H1 (cell line): ENCODE measurements around the gene DUSP11. TPM values are rescaled to one million over a fixed set of nuclear protein-coding genes. Genes with fewer than 3 reads are reported as not detected.

Experiments
- CTCF ChIA-PET: fragments of 300-600 bp; sonication (Branson Sonifier 250); formaldehyde crosslinking; loops from one replicate; lab custom pipeline; 2021; ENCODE audit not compliant: partially characterized antibody; lab: Charles Lee
- POLR2A ChIA-PET: fragments of 300-600 bp; sonication (Branson Sonifier 250); formaldehyde crosslinking; loops from one replicate; lab custom pipeline; 2021; ENCODE audit warnings: inconsistent platforms; ENCODE audit not compliant: partially characterized antibody; lab: Charles Lee
- DNase-seq, 2 experiments: peaks; one replicate each; pipeline versions ENCODE4 v3.0.0 to v3.0.0-alpha.2; 2010 to 2022; ENCODE audit warnings: low spot score in 2 of 2, low read depth in 1 of 2, mixed read lengths in 1 of 2
- FAIRE-seq: peaks from 2 replicates; lab custom pipeline; 2011; peaks lifted over from hg19 to GRCh38; lab: Jason Lieb, UNC
- H2AFZ ChIP-seq: 2 replicates; pipeline ENCODE4 v1.8.1; 2012; ENCODE audit warnings: low read length, inconsistent platforms
- H2AK5ac ChIP-seq: 2 replicates; pipeline ENCODE4 v1.6.1; 2013; ENCODE audit warnings: low read depth, low read length
- H2BK120ac ChIP-seq: replicated peaks from 2 replicates; pipeline ENCODE3; 2013; ENCODE audit warnings: low read depth, low read length, inconsistent platforms
- H2BK12ac ChIP-seq: 2 replicates; pipeline ENCODE4 v1.6.1; 2013; ENCODE audit warnings: low read depth, low read length
- H2BK15ac ChIP-seq: 2 replicates; pipeline ENCODE4 v1.6.1; 2013; ENCODE audit warnings: low read length
- H2BK20ac ChIP-seq: 2 replicates; pipeline ENCODE4 v1.6.1; 2013; ENCODE audit warnings: low read length
- H2BK5ac ChIP-seq: 2 replicates; pipeline ENCODE4 v1.6.1; 2013; ENCODE audit warnings: low read depth, low read length
- H3K14ac ChIP-seq: 2 replicates; pipeline ENCODE4 v1.6.1; 2013; ENCODE audit warnings: inconsistent platforms; ENCODE audit not compliant: insufficient read length
- H3K18ac ChIP-seq: 2 replicates; pipeline ENCODE4 v1.6.1; 2013; ENCODE audit warnings: low read length; ENCODE audit errors: extremely low read depth
- H3K23ac ChIP-seq: 2 replicates; pipeline ENCODE4 v1.6.1; 2013; ENCODE audit warnings: inconsistent platforms; ENCODE audit not compliant: insufficient read length
- H3K23me2 ChIP-seq: 2 replicates; pipeline ENCODE4 v1.6.1; 2013; ENCODE audit warnings: low read depth, low read length
- H3K27ac ChIP-seq: 2 replicates; pipeline ENCODE4 v1.6.1; 2011; ENCODE audit warnings: low read depth, low read length, inconsistent platforms
- H3K27me3 ChIP-seq, 4 experiments: replicated peaks in 1 of 4; 1 replicate in 1 of 4; 2 replicates in 3 of 4; pipeline versions ENCODE4 v1.6.1 to v1.8.1; 2011 to 2013; ENCODE audit warnings: low read length in 3 of 4, mild to moderate bottlenecking in 3 of 4, inconsistent platforms in 2 of 4, mixed read lengths in 2 of 4, moderate library complexity in 1 of 4; ENCODE audit not compliant: control insufficient read depth in 3 of 4, insufficient read depth in 3 of 4; ENCODE audit errors: extremely low read depth in 1 of 4
- H3K36me3 ChIP-seq, 4 experiments: 2 replicates each; pipeline versions ENCODE4 v1.6.1 to v1.8.1; 2011 to 2013; ENCODE audit warnings: mild to moderate bottlenecking in 4 of 4, low read length in 3 of 4, moderate library complexity in 2 of 4, control low read depth in 1 of 4, inconsistent platforms in 1 of 4; ENCODE audit not compliant: insufficient read depth in 4 of 4, control insufficient read depth in 2 of 4
- H3K4ac ChIP-seq: replicated peaks from 2 replicates; pipeline ENCODE3; 2013; ENCODE audit warnings: low read length, low read depth, mixed read lengths, inconsistent platforms; ENCODE audit not compliant: insufficient read length
- H3K4me1 ChIP-seq, 4 experiments: replicated peaks in 1 of 4; 1 replicate in 1 of 4; 2 replicates in 3 of 4; pipeline versions ENCODE4 v1.6.1 to v1.8.1; 2011 to 2013; ENCODE audit warnings: low read length in 3 of 4, inconsistent platforms in 2 of 4, mixed read lengths in 1 of 4; ENCODE audit not compliant: insufficient read depth in 4 of 4, control insufficient read depth in 3 of 4
- H3K4me2 ChIP-seq, 2 experiments: 2 replicates each; pipeline versions ENCODE4 v1.6.1 to v1.8.1; 2011 to 2013; ENCODE audit warnings: low read depth in 2 of 2, low read length in 2 of 2, control low read depth in 1 of 2, inconsistent platforms in 1 of 2, mild to moderate bottlenecking in 1 of 2; ENCODE audit not compliant: insufficient read depth in 1 of 2
- H3K4me3 ChIP-seq, 4 experiments: fragments of 200-600, 300-600 bp in 1 of 4; sonication (generic), shearing (Covaris generic), sonication (Bioruptor Twin) in 1 of 4; 2 replicates each; pipeline versions ENCODE4 v1.5.1 to v1.8.1; 2011 to 2016; ENCODE audit warnings: low read length in 4 of 4, low read depth in 3 of 4, control low read depth in 2 of 4, inconsistent platforms in 2 of 4, mild to moderate bottlenecking in 2 of 4, mixed read lengths in 1 of 4, moderate library complexity in 1 of 4; ENCODE audit not compliant: insufficient read depth in 2 of 4; ENCODE audit errors: extremely low read depth in 1 of 4
- H3K56ac ChIP-seq: replicated peaks from 2 replicates; pipeline ENCODE3; 2013; ENCODE audit warnings: low read depth, mild to moderate bottlenecking, mixed read lengths, low read length, inconsistent platforms; ENCODE audit not compliant: insufficient read length
- H3K79me1 ChIP-seq: 2 replicates; pipeline ENCODE4 v1.6.1; 2013; ENCODE audit warnings: low read depth, low read length, control low read depth
- H3K79me2 ChIP-seq, 2 experiments: 2 replicates each; pipeline versions ENCODE4 v1.6.1 to v1.8.1; 2012 to 2013; ENCODE audit warnings: low read length in 2 of 2, mild to moderate bottlenecking in 2 of 2, inconsistent platforms in 1 of 2; ENCODE audit not compliant: insufficient read depth in 2 of 2, control insufficient read depth in 1 of 2
- H3K9ac ChIP-seq, 4 experiments: replicated peaks in 1 of 4; 1 replicate in 1 of 4; 2 replicates in 3 of 4; pipeline versions ENCODE4 v1.6.1 to v1.8.1; 2011 to 2013; ENCODE audit warnings: low read depth in 3 of 4, low read length in 3 of 4, control low read depth in 2 of 4, mild to moderate bottlenecking in 2 of 4, moderate library complexity in 2 of 4, inconsistent platforms in 1 of 4; ENCODE audit errors: extremely low read depth in 1 of 4
- H3K9me3 ChIP-seq, 2 experiments: 2 replicates each; pipeline versions ENCODE4 v1.6.1 to v1.8.1; 2012 to 2013; ENCODE audit warnings: mild to moderate bottlenecking in 2 of 2, moderate library complexity in 2 of 2, control low read depth in 1 of 2, inconsistent platforms in 1 of 2, low read depth in 1 of 2, low read length in 1 of 2, mixed read lengths in 1 of 2; ENCODE audit not compliant: insufficient read depth in 2 of 2
- H4K20me1 ChIP-seq, 2 experiments: replicated peaks in 1 of 2; 2 replicates each; pipeline versions ENCODE3 to v1.8.1; 2011 to 2013; ENCODE audit warnings: inconsistent platforms in 2 of 2, low read length in 2 of 2, mild to moderate bottlenecking in 1 of 2; ENCODE audit not compliant: insufficient read depth in 2 of 2, control insufficient read depth in 1 of 2
- H4K5ac ChIP-seq: 2 replicates; pipeline ENCODE4 v1.6.1; 2013; ENCODE audit warnings: low read length, low read depth, mixed read lengths, inconsistent platforms; ENCODE audit not compliant: insufficient read length
- H4K8ac ChIP-seq: 2 replicates; pipeline ENCODE4 v1.8.0; 2013; ENCODE audit warnings: mild to moderate bottlenecking, moderate library complexity, low read length, inconsistent platforms; ENCODE audit not compliant: insufficient read depth; ENCODE audit errors: extremely low read depth
- H4K91ac ChIP-seq: replicated peaks from 2 replicates; pipeline ENCODE3; 2013; ENCODE audit warnings: low read length, mixed read lengths, inconsistent platforms; ENCODE audit not compliant: insufficient read length
- KDM5A ChIP-seq: fragments of 200-600 bp; IDR thresholded peaks from 2 replicates; pipeline ENCODE4 v1.7.1; 2012; ENCODE audit warnings: mild to moderate bottlenecking, low read length, inconsistent platforms, mixed read lengths
- MAX ChIP-seq: IDR thresholded peaks from 2 replicates; pipeline ENCODE4 v1.6.1; 2012; ENCODE audit warnings: inconsistent platforms
- POLR2A ChIP-seq, 2 experiments: IDR thresholded peaks; 1 replicate in 1 of 2; 2 replicates in 1 of 2; pipeline ENCODE4 v1.6.1; 2011; ENCODE audit warnings: low read depth in 2 of 2, low read length in 2 of 2, mild to moderate bottlenecking in 2 of 2; ENCODE audit errors: control extremely low read depth in 1 of 2
- RAD21 ChIP-seq, 2 experiments: IDR thresholded peaks in 1 of 2; conservative IDR thresholded peaks in 1 of 2; 2 replicates each; pipeline ENCODE4 v1.6.1; 2011; ENCODE audit warnings: low read depth in 2 of 2, low read length in 2 of 2, improper control_type of control experiment in 1 of 2, inconsistent platforms in 1 of 2, mild to moderate bottlenecking in 1 of 2, moderate library complexity in 1 of 2
- RNF2 ChIP-seq: fragments of 200-900, 300-1000 bp; sonication (generic); IDR thresholded peaks from 2 replicates; pipeline ENCODE4 v1.7.1; 2016; ENCODE audit warnings: borderline replicate concordance, low read depth, mild to moderate bottlenecking, antibody characterized with exemption, low read length; ENCODE audit not compliant: poor library complexity, severe bottlenecking; ENCODE audit errors: missing control alignments
- TCF12 ChIP-seq: IDR thresholded peaks from 2 replicates; pipeline ENCODE4 v1.6.1; 2011; ENCODE audit warnings: low read depth, mild to moderate bottlenecking, low read length
- USF2 ChIP-seq: IDR thresholded peaks from 2 replicates; pipeline ENCODE4 v1.6.1; 2011; ENCODE audit warnings: low read length, improper control_type of control experiment
- ZNF274 ChIP-seq: IDR thresholded peaks from 2 replicates; pipeline ENCODE4 v1.7.0; 2012; ENCODE audit warnings: low read length, borderline replicate concordance; ENCODE audit errors: extremely low read depth
- WGBS, 2 experiments: shearing (Covaris generic) in 1 of 2; methylation state at CpG; one replicate each; pipeline versions ENCODE4 v1.1.6 to v1.1.7; 2013 to 2015; ENCODE audit warnings: low lambda C conversion rate in 2 of 2, mixed read lengths in 2 of 2, inconsistent platforms in 1 of 2, low coverage in 1 of 2, missing lambda C conversion rate in 1 of 2; ENCODE audit not compliant: insufficient replicate concordance in 2 of 2, insufficient coverage in 1 of 2, insufficient read length in 1 of 2; ENCODE audit errors: extremely low coverage in 1 of 2, missing lambda C conversion rate in 1 of 2; 5-methylcytosine and 5-hydroxymethylcytosine counted together
- polyA plus RNA-seq, 7 experiments: library from polyadenylated mRNA; depleted of rRNA in 3 of 7; stranded (reverse) in 5 of 7; unstranded in 2 of 7; fragments of >200 nt in 5 of 7; fragments of 200-250 nt in 2 of 7; gene quantifications; 1 replicate in 5 of 7; 2 replicates in 1 of 7; 4 replicates in 1 of 7; pipeline versions ENCODE4 v1.2.1 to v1.2.3, GENCODE V29; 2011 to 2013; ENCODE audit warnings: missing spikeins in 2 of 7, mixed read lengths in 2 of 7
- total RNA-seq: library from RNA; stranded (reverse); fragmentation: NEBNext Ultra II Directional; extraction: Animal tissue kit (Norgen Biotek cat#: 25700); gene quantifications from 2 replicates; pipeline ENCODE4 v1.2.1, GENCODE V29; 2021
- TF ChIP-seq, protein P1 (sequence below): IDR thresholded peaks from 2 replicates; pipeline ENCODE4 v1.6.1; 2012; ENCODE audit warnings: low read length, inconsistent platforms
- TF ChIP-seq, protein P2 (sequence below): IDR thresholded peaks from 2 replicates; pipeline ENCODE4 v1.6.1; 2011; ENCODE audit warnings: low read depth, mild to moderate bottlenecking, low read length; ENCODE audit not compliant: insufficient read depth

Gene DUSP11
- total and polyA plus RNA-seq, 2 of the 8 experiments (the other 6 are each of a cell fraction or from before 2014, with no cell fraction given): 12.2 to 19.1 TPM

DNA sequence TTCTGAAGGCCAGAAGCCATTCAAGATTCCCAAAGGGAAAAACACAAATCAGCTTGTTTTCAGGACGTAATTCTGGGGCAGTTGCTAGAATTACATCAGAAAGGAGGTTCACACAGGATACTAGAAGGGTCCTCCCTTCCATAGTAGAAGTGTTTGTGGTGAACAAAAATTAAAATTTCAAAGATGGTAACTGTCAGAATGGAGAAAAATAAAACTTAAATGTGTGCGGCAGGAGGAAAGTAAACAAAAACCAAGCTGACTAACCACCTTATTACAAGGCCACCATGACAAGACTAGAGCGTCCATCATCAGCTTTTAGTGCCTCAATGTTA, 33.1 kb downstream of the DUSP11 start:
- Histone ChIP-seq H3K23me2 (no peaks in the 10 kb centered on the region), H3K36me3 (no peaks in the 10 kb centered on the region), H3K18ac (no peak overlapping the region), H3K4ac (no peak overlapping the region), H4K91ac (no peak overlapping the region), H2BK12ac (no peak overlapping the region), H2BK15ac (no peak overlapping the region), H3K27ac (no peak overlapping the region), H4K8ac (no peak overlapping the region), H2BK120ac (no peak overlapping the region), H2BK5ac (no peak overlapping the region), H3K9me3 (no peaks in the 10 kb centered on the region), H3K9ac (no peak overlapping the region), H3K14ac (no peak overlapping the region), H4K20me1 (no peaks in the 10 kb centered on the region), H3K27me3 (peaks cover 0 to 3% (median 1%) of the 10 kb centered on the region in 4 experiments; a peak in 3 of 7 replicates), H3K23ac (no peak overlapping the region), H2BK20ac (no peak overlapping the region), H3K4me3 (no peak overlapping the region), H3K79me1 (no peaks in the 10 kb centered on the region), H3K79me2 (no peaks in the 10 kb centered on the region), H2AFZ (no peak overlapping the region), H3K56ac (no peak overlapping the region), H3K4me2 (no peak overlapping the region), H2AK5ac (no peak overlapping the region), H4K5ac (no peak overlapping the region), H3K4me1 (no peaks in the 10 kb centered on the region)
- WGBS, 2 experiments: 83% methylated on average over 3 of the region's 3 CpGs; no CpG with 5 or more reads in 1 of the 2 experiments
- no peak for TF ChIP-seq MAX
- TF ChIP-seq ZNF274: no peak
- no peak for TF ChIP-seq RNF2
- TF ChIP-seq USF2: no peak
- no peak for TF ChIP-seq RAD21 (IDR thresholded peaks at IDR 0.05 in 1 of 2, conservative IDR thresholded peaks at IDR 0.05 in 1 of 2; ENCODE audit: low read depth in 2 of 2, low read length in 2 of 2)
- no peak for TF ChIP-seq TCF12
- TF ChIP-seq, protein P1, sequence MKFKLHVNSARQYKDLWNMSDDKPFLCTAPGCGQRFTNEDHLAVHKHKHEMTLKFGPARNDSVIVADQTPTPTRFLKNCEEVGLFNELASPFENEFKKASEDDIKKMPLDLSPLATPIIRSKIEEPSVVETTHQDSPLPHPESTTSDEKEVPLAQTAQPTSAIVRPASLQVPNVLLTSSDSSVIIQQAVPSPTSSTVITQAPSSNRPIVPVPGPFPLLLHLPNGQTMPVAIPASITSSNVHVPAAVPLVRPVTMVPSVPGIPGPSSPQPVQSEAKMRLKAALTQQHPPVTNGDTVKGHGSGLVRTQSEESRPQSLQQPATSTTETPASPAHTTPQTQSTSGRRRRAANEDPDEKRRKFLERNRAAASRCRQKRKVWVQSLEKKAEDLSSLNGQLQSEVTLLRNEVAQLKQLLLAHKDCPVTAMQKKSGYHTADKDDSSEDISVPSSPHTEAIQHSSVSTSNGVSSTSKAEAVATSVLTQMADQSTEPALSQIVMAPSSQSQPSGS: no peak
- TF ChIP-seq KDM5A: no peak
- TF ChIP-seq, protein P2, sequence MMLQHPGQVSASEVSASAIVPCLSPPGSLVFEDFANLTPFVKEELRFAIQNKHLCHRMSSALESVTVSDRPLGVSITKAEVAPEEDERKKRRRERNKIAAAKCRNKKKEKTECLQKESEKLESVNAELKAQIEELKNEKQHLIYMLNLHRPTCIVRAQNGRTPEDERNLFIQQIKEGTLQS: no peak
- TF ChIP-seq POLR2A (IDR thresholded peaks at IDR 0.05; ENCODE audit: control extremely low read depth in 1 of 2, low read depth in 2 of 2, low read length in 2 of 2): no peak
- CTCF ChIA-PET: interaction anchor here (0.7 to 1.0 kb wide), 4 partner anchors 14 to 150 kb away, joined by 3 read pairs; no protein-coding TSS in a partner anchor
- FAIRE-seq (no peak), DNase-seq (no peak)
- POLR2A ChIA-PET: interaction anchor here (0.5 to 1.1 kb wide), 3 partner anchors 10 to 464 kb away, joined by 3 to 4 read pairs (median 3); partner anchors contain the start of gene TPRKB
